ENCODE results near the gene TTLL5.
A peak's percentile ranks its signal among the peaks of the same experiment; 100 is the strongest.

The TTLL5 gene

GRCh38 chr14:75702616-75703261, 41.7 kb downstream of the TTLL5 start:
- DNase-seq = no peak

GRCh38 chr14:75703467-75703866, 42.4 kb downstream of the TTLL5 start:
- no peak for DNase-seq

GRCh38 chr14:75705014-75705413, 44.0 kb downstream of the TTLL5 start:
- DNase-seq = no peak

- DNase-seq = peak; percentile 76 to 88 (median 80)
These were observed 48.3 kb downstream of the TTLL5 start for GRCh38 chr14:75709207-75709812.

- DNase-seq = peak; percentile 20 to 50 (median 45)
These were observed 50.2 kb downstream of the TTLL5 start for GRCh38 chr14:75711105-75711795.

GRCh38 chr14:75711796-75712211, 50.8 kb downstream of the TTLL5 start:
- no peak for DNase-seq

- peak in 2 of 4 experiments; percentile 6 to 12 for DNase-seq
These were observed 53.9 kb downstream of the TTLL5 start for GRCh38 chr14:75714991-75715390.

- peak in 1 of 4 experiments; percentile 8 for DNase-seq
These were observed 55.1 kb downstream of the TTLL5 start for GRCh38 chr14:75715926-75716780.

- no peak for DNase-seq
These were observed 56.7 kb downstream of the TTLL5 start for GRCh38 chr14:75717729-75718128.

GRCh38 chr14:75718199-75718598, 57.2 kb downstream of the TTLL5 start:
- DNase-seq = no peak

GRCh38 chr14:75720116-75720515, 59.1 kb downstream of the TTLL5 start:
- DNase-seq = peak in 3 of 4 experiments; percentile 31 to 50 (median 48)

- peak in 1 of 4 experiments; percentile 3 for DNase-seq
These were observed 59.9 kb downstream of the TTLL5 start for GRCh38 chr14:75720842-75721498.

- DNase-seq = peak in 3 of 4 experiments; percentile 15 to 56 (median 31)
These were observed 62.7 kb downstream of the TTLL5 start for GRCh38 chr14:75723716-75724115.

GRCh38 chr14:75724414-75725204, 63.6 kb downstream of the TTLL5 start:
- no peak for DNase-seq

- DNase-seq = no peak
These were observed 64.4 kb downstream of the TTLL5 start for GRCh38 chr14:75725481-75725880.

- DNase-seq = no peak
These were observed 65.3 kb downstream of the TTLL5 start for GRCh38 chr14:75726321-75726720.

- no peak for DNase-seq
These were observed 66.1 kb downstream of the TTLL5 start for GRCh38 chr14:75727124-75727523.

GRCh38 chr14:75732888-75733287, 71.8 kb downstream of the TTLL5 start:
- DNase-seq = no peak

GRCh38 chr14:75734854-75735253, 73.8 kb downstream of the TTLL5 start:
- no peak for DNase-seq

GRCh38 chr14:75736845-75737485, 75.9 kb downstream of the TTLL5 start:
- no peak for DNase-seq

- no peak for DNase-seq
These were observed 77.1 kb downstream of the TTLL5 start for GRCh38 chr14:75738192-75738591.

Data from suppressor macrophage (primary cell).